HG03135 (cell line): ENCODE results near the gene FETUB.
"Not testable (repeated sequence)": the region's sequence is repeated elsewhere in the genome, so short reads cannot be mapped to it uniquely, and the experiment has no call there.

Experiments
- ATAC-seq: cut with Tn5 transposase; IDR thresholded peaks from one replicate; pipeline ENCODE4 v1.9.1; 2021; ENCODE audit warnings: mild to moderate bottlenecking, moderate library complexity; ENCODE audit not compliant: unreplicated experiment

Gene FETUB

DNA sequence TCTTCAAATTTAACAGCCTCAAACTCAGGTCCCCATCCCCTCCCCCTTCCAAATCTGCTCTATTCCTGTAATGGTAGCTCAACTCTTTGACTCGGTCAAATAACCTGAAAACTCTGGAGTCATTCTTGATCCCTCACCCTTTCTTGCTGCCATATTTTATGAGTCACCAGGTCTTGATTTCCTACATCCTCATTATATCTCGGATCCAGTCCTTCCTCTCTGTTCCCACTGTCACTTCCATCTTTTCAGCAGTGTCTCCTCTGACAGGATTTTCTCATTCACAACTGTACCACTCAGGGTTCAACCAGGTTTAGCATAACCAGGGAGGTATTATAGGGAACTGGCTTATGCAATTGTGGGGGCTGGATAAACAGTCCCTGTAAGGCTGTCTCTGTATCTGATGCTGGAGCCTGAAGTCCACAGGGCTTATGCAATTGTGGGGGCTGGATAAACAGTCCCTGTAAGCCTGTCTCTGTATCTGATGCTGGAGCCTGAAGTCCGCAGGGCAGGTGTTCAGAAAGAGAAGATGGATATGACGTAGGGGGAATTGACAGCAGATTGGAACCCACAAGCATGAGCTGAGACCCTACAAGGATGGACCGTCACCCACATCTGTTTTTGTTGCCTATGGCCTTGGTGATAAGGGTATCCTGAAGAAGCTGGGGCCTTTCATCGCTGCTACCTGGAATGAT is 9.1 kb upstream of the FETUB start:
- ATAC-seq = no peak

DNA sequence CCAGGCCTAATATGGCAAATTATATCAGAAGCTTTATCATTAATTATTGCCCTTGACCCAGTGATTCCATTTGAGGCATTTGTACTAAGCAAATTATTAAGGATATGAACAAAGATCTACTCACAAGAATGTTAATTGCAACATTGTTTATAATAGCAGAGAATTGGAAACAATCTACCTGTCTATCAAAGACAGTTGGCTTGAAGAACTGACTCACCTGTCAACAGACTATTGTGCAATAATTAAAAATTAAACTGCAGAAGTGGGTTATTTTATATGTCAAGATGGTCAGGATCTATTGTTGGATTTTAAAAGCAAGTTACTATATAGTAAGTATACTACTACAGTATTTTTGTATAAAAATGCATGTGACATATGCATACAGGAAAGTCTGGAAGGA is 6.7 kb upstream of the FETUB start:
- no peak for ATAC-seq

- not testable (repeated sequence) for ATAC-seq
Measured at GRCh38 chr3:186634207-186634606, 6.0 kb upstream of the FETUB start.

- ATAC-seq = no peak
Measured at GRCh38 chr3:186635532-186635931, 4.7 kb upstream of the FETUB start.

GRCh38 chr3:186636536-186636935 is 3.7 kb upstream of the FETUB start:
- ATAC-seq = no peak

- ATAC-seq = no peak
Measured at GRCh38 chr3:186637686-186638085, 2.5 kb upstream of the FETUB start.

GRCh38 chr3:186638259-186638658 is 1.9 kb upstream of the FETUB start:
- ATAC-seq = no peak

DNA sequence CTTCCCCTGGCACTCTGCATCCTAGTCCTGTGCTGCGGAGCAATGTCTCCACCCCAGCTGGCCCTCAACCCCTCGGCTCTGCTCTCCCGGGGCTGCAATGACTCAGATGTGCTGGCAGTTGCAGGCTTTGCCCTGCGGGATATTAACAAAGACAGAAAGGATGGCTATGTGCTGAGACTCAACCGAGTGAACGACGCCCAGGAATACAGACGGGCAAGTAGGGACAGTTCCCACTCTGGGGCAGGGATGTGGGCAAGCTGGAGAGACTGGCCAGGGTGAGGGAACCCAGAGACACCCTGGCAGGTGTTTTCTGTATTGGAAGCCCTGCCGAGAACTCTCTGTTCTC is 247 bp downstream of the FETUB start:
- ATAC-seq = no peak

GRCh38 chr3:186640929-186641328 is 730 bp downstream of the FETUB start:
- ATAC-seq = no peak

GRCh38 chr3:186642014-186642413 is 1.8 kb downstream of the FETUB start:
- ATAC-seq = no peak

GRCh38 chr3:186643493-186643892 is 3.3 kb downstream of the FETUB start:
- ATAC-seq = no peak

GRCh38 chr3:186644683-186645082 is 4.5 kb downstream of the FETUB start:
- no peak for ATAC-seq

DNA sequence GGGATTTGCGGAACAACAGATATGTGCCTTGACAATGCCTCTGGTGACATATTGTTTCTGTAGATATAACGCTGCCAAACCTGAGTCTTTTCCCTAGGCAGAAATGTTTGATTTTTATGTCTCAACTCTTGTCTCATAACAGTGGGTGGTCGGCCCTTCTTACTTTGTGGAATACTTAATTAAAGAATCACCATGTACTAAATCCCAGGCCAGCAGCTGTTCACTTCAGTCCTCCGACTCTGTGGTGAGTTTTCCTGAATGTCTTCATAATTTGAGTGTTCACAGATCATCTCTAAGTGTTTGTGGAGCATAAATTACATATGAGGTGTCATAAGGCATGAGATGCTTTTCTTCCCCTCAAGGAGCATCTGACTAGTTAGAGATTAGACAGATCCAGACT is 5.9 kb downstream of the FETUB start:
- no peak for ATAC-seq

DNA sequence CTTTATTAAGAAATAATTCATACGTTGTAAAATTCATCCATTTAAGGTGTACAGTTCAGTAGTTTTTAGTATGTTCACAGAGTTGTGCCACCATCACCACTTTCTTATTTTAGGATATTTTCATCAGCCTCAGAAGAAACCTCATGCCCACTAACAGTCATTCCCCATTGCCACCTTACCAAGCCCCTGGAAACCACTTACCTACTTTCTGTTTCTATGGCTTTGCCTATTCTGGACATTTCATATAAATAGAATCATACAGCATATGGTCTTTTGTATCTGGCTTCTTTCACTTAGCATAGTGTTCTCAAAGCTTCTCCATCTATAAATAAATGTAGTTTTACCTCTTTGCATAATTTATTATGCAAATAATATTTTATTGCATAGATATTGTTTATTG is 6.6 kb downstream of the FETUB start:
- ATAC-seq = no peak

- ATAC-seq = no peak
Measured at GRCh38 chr3:186648851-186649250, 8.7 kb downstream of the FETUB start.

- no peak for ATAC-seq
Measured at GRCh38 chr3:186651678-186652215, 11.5 kb downstream of the FETUB start.

DNA sequence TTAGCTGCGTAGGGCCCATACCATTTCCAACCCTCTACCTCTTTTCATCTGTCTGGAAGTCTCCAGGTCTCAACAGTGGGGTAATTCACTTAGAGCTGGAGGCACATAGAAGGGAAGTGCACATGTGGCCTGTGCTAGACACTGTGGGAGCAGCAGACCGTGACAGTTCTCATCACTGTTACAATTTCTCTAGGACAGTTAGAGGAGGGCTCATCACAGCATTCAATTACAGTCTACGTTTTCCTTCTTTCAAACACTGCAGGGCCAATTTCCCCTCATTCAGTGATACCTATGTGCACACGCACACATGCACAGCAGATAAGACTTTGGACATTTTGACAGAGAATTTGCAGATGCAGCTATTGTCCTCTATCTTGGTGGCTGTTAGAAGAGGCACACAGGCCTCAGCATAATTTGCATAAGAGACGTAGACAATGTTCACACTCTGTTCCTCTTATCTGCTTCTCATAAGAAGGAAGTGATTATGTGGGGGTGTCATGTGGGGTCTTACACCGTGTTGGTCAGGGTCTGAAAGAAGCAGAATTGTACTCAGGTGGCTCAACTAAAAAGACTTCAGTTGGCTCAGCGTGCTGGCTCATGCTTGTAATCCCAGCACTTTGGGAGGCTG is 13.0 kb downstream of the FETUB start:
- peak; percentile 95 for ATAC-seq

- no peak for ATAC-seq
Measured at GRCh38 chr3:186653984-186654383, 13.8 kb downstream of the FETUB start.

DNA sequence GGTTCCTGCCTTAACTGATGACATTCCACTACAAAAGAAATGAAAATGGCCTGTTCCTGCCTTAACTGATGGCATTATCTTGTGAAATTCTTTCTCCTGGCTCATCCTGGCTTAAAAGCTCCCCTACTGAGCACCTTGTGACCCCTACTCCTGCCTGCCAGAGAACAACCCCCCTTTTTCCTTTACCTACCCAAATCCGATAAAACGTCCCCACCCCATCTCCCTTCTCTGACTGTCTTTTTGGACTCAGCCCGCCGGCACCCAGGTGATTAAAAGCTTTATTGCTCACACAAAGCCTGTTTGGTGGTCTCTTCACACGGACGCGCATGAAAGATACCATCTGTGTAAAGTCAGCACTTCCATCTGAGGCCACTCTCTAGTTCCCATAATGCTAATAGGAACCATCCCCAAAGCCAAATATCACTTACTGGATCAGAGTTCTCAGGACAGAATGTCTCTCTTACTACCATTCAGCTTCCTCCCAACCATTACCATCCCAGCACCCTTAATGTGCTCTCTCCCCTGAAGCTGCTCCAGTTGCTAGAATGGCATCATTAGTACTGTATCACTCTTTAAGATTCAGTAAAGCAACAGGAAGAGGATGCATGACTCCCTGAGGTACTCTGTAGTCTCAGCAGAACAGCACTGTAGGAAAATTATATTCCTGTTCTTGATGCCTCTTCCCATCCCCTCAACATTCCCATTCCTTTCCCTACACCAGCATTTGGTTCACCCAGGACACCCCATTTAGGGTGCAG is 23.3 kb downstream of the FETUB start:
- ATAC-seq = no peak

GRCh38 chr3:186664119-186664495 is 23.9 kb downstream of the FETUB start:
- ATAC-seq = no peak

- no peak for ATAC-seq
Measured at GRCh38 chr3:186664506-186664905, 24.3 kb downstream of the FETUB start.

GRCh38 chr3:186665625-186666188 is 25.5 kb downstream of the FETUB start, which contains the start of gene HRG:
HRG (plus strand) TSS chr3:186666014; CDS start chr3:186666032, 18 bp downstream.
- ATAC-seq = no peak
